HEK293 (cell line): Measurements from ENCODE around the gene RWDD1.

Experiments
- BCL11A ChIP-seq: fragments of 450-650 bp; formaldehyde crosslinking; IDR thresholded peaks from 2 replicates; pipeline ENCODE4 v1.5.1; 2016; ENCODE audit warnings: low read depth, missing biosample characterization, missing genetic modification characterization
- HOXA7 ChIP-seq: sonication (generic); formaldehyde crosslinking; IDR thresholded peaks from 2 replicates; pipeline ENCODE4 v1.8.1; 2022; ENCODE audit warnings: missing genetic modification reagents, borderline replicate concordance
- IKZF3 ChIP-seq: fragments of 450-650 bp; IDR thresholded peaks from 2 replicates; pipeline ENCODE4 v1.5.0; 2018; ENCODE audit warnings: missing biosample characterization, mild to moderate bottlenecking, missing genetic modification characterization, moderate library complexity
- SP2 ChIP-seq: fragments of 450-650 bp; formaldehyde crosslinking; IDR thresholded peaks from 2 replicates; pipeline ENCODE4 v1.5.1; 2016; ENCODE audit warnings: missing biosample characterization, missing genetic modification characterization
- ZBTB1 ChIP-seq: fragments of 450-650 bp; formaldehyde crosslinking; IDR thresholded peaks from 2 replicates; pipeline ENCODE4 v1.5.1; 2016; ENCODE audit warnings: missing biosample characterization, missing genetic modification characterization
- ZBTB6 ChIP-seq: fragments of 450-650 bp; formaldehyde crosslinking; IDR thresholded peaks from 2 replicates; pipeline ENCODE4 v1.5.1; 2017; ENCODE audit warnings: missing biosample characterization, missing genetic modification characterization
- ZBTB7A ChIP-seq: fragments of 450-650 bp; formaldehyde crosslinking; IDR thresholded peaks from 2 replicates; pipeline ENCODE4 v1.5.1; 2016; ENCODE audit warnings: low read depth, missing biosample characterization, missing genetic modification characterization
- ZNF140 ChIP-seq: fragments of 450-650 bp; formaldehyde crosslinking; IDR thresholded peaks from 2 replicates; pipeline ENCODE4 v1.5.1; 2016; ENCODE audit warnings: missing biosample characterization, missing genetic modification characterization
- ZNF169 ChIP-seq: fragments of 450-650 bp; formaldehyde crosslinking; IDR thresholded peaks from 2 replicates; pipeline ENCODE4 v1.5.1; 2016; ENCODE audit warnings: missing biosample characterization, missing genetic modification characterization
- ZNF211 ChIP-seq: fragments of 450-650 bp; formaldehyde crosslinking; IDR thresholded peaks from 2 replicates; pipeline ENCODE4 v1.5.1; 2016; ENCODE audit warnings: low read depth, missing biosample characterization, missing genetic modification characterization
- ZNF23 ChIP-seq: fragments of 450-650 bp; formaldehyde crosslinking; IDR thresholded peaks from 2 replicates; pipeline ENCODE4 v1.5.1; 2016; ENCODE audit warnings: missing biosample characterization, missing genetic modification characterization, borderline replicate concordance
- ZNF292 ChIP-seq: fragments of 450-650 bp; formaldehyde crosslinking; IDR thresholded peaks from 2 replicates; pipeline ENCODE4 v1.5.1; 2016; ENCODE audit warnings: low read depth, missing biosample characterization, missing genetic modification characterization, borderline replicate concordance
- ZNF302 ChIP-seq: fragments of 450-650 bp; formaldehyde crosslinking; IDR thresholded peaks from 2 replicates; pipeline ENCODE4 v1.5.1; 2016; ENCODE audit warnings: missing biosample characterization, missing genetic modification characterization, low read depth
- ZNF350 ChIP-seq: fragments of 450-650 bp; formaldehyde crosslinking; IDR thresholded peaks from 2 replicates; pipeline ENCODE4 v1.5.0; 2017; ENCODE audit warnings: missing biosample characterization, mild to moderate bottlenecking, missing genetic modification characterization
- ZNF433 ChIP-seq: fragments of 450-650 bp; formaldehyde crosslinking; IDR thresholded peaks from 2 replicates; pipeline ENCODE4 v1.5.1; 2016; ENCODE audit warnings: missing biosample characterization, missing genetic modification characterization, low read depth
- ZNF473 ChIP-seq: fragments of 450-650 bp; formaldehyde crosslinking; IDR thresholded peaks from 2 replicates; pipeline ENCODE4 v1.5.1; 2017; ENCODE audit warnings: missing biosample characterization, missing genetic modification characterization
- ZNF501 ChIP-seq: fragments of 450-650 bp; formaldehyde crosslinking; IDR thresholded peaks from 2 replicates; pipeline ENCODE4 v1.5.1; 2016; ENCODE audit warnings: missing biosample characterization, missing genetic modification characterization
- ZNF518A ChIP-seq: fragments of 450-650 bp; formaldehyde crosslinking; conservative IDR thresholded peaks from 2 replicates; pipeline ENCODE4 v1.5.1; 2016; ENCODE audit warnings: low read depth, missing biosample characterization, missing genetic modification characterization
- ZNF544 ChIP-seq: fragments of 450-650 bp; formaldehyde crosslinking; IDR thresholded peaks from 2 replicates; pipeline ENCODE4 v1.5.0; 2017; ENCODE audit warnings: missing biosample characterization, missing genetic modification characterization
- ZNF555 ChIP-seq: fragments of 450-650 bp; formaldehyde crosslinking; conservative IDR thresholded peaks from 2 replicates; pipeline ENCODE4 v1.5.1; 2017; ENCODE audit warnings: missing biosample characterization, mild to moderate bottlenecking, missing genetic modification characterization, inconsistent platforms
- ZNF571 ChIP-seq: fragments of 450-650 bp; formaldehyde crosslinking; IDR thresholded peaks from 2 replicates; pipeline ENCODE4 v1.5.0; 2017; ENCODE audit warnings: missing biosample characterization, missing genetic modification characterization
- ZNF654 ChIP-seq: fragments of 450-650 bp; formaldehyde crosslinking; IDR thresholded peaks from 2 replicates; pipeline ENCODE4 v1.5.1; 2016; ENCODE audit warnings: low read depth, missing biosample characterization, missing genetic modification characterization
- ZNF658 ChIP-seq: fragments of 450-650 bp; formaldehyde crosslinking; IDR thresholded peaks from 2 replicates; pipeline ENCODE4; 2016; ENCODE audit warnings: missing biosample characterization, missing genetic modification characterization
- ZNF776 ChIP-seq: fragments of 450-650 bp; formaldehyde crosslinking; IDR thresholded peaks from 2 replicates; pipeline ENCODE4 v1.5.0; 2017; ENCODE audit warnings: missing biosample characterization, missing genetic modification characterization, borderline replicate concordance
- ZSCAN4 ChIP-seq: fragments of 450-650 bp; formaldehyde crosslinking; IDR thresholded peaks from 2 replicates; pipeline ENCODE4 v1.5.1; 2017; ENCODE audit warnings: missing biosample characterization, missing genetic modification characterization
- TF ChIP-seq, protein P1 (sequence below): fragments of 450-650 bp; IDR thresholded peaks from 2 replicates; pipeline ENCODE4 v1.5.1; 2018; ENCODE audit warnings: missing biosample characterization, missing genetic modification characterization
- TF ChIP-seq, protein P2 (sequence below): fragments of 450-650 bp; formaldehyde crosslinking; IDR thresholded peaks from 2 replicates; pipeline ENCODE4 v1.5.1; 2016; ENCODE audit warnings: missing biosample characterization, missing genetic modification characterization, low read depth

The RWDD1 gene

DNA sequence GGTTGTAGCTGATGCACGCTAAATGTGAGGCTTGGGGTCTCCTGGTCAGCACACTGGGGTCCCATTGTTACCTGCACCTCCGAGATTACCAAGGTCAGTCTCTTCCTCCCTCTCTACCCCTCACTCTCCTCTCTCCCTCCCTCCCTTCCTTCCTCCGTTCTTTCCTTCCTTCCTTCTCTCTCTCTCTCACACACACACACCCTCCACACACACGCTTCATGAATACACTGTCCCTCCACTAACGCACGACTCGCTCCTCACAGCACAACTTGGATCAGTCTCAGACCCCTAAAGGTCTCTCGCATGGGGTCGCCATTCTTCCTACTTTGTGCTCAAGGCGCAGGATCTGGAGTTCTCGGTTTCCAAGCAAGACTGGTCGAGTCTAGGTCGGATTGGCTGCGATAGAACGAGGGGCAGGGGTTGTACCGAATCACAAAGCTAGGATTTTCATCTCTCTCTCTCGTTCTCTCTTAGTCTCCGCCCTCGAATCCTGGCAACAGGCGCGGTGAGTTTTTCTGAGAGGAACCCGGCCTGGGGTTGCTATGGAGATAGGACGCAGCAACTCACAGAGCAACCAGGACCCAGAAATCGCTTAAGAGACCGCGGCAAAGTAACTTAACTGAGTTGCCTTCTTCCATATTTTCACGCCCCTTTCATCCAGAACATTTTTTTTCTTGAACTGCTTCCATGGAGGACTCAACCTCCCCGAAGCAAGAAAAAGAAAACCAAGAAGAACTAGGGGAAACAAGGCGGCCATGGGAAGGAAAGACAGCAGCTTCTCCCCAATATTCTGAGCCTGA is 44.8 kb downstream of the RWDD1 start, which contains the start of gene RSPH4A (continued):
- 0 out of 2 replicates have a peak, but pooled peaks have one; percentile 8 for TF ChIP-seq ZSCAN4
- no peak for TF ChIP-seq ZBTB1 (tag by site-specific recombination)
- TF ChIP-seq ZNF658 (tag by site-specific recombination) = no peak
- TF ChIP-seq ZNF302 (tag by site-specific recombination) = no peak
- TF ChIP-seq ZNF776 = no peak
- no peak for TF ChIP-seq ZNF140 (tag by site-specific recombination)
- no peak for TF ChIP-seq ZNF544 (tag by site-specific recombination)
- TF ChIP-seq ZNF23 = no peak
- peak; percentile 61 for TF ChIP-seq ZNF518A (tag by site-specific recombination)
- TF ChIP-seq, protein P1, sequence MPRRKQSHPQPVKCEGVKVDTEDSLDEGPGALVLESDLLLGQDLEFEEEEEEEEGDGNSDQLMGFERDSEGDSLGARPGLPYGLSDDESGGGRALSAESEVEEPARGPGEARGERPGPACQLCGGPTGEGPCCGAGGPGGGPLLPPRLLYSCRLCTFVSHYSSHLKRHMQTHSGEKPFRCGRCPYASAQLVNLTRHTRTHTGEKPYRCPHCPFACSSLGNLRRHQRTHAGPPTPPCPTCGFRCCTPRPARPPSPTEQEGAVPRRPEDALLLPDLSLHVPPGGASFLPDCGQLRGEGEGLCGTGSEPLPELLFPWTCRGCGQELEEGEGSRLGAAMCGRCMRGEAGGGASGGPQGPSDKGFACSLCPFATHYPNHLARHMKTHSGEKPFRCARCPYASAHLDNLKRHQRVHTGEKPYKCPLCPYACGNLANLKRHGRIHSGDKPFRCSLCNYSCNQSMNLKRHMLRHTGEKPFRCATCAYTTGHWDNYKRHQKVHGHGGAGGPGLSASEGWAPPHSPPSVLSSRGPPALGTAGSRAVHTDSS (tag by site-specific recombination) = no peak
- TF ChIP-seq ZNF350 (tag by site-specific recombination) = peak; percentile 26; the same call in 1 of the 2 replicates
- TF ChIP-seq ZBTB6 (tag by site-specific recombination) = no peak; the same call in 1 of the 2 replicates
- TF ChIP-seq BCL11A (tag by site-specific recombination) = no peak
- no peak for TF ChIP-seq ZNF433 (tag by site-specific recombination)
- no peak; the same call in 1 of the 2 replicates for TF ChIP-seq ZBTB7A (tag by site-specific recombination)
- TF ChIP-seq ZNF169 (tag by site-specific recombination) = no peak
- TF ChIP-seq ZNF654 = peak; percentile 45
- TF ChIP-seq SP2 (tag by site-specific recombination) = peak; percentile 89
- TF ChIP-seq ZNF571 (tag by site-specific recombination) = no peak
- TF ChIP-seq IKZF3 = no peak
- no peak for TF ChIP-seq ZNF292 (tag by site-specific recombination)
- TF ChIP-seq ZNF211 (tag by site-specific recombination) = no peak
- TF ChIP-seq ZNF555 = no peak
- TF ChIP-seq HOXA7 (CRISPR knock-in tag) = no peak
- no peak for TF ChIP-seq ZNF473 (tag by site-specific recombination)
- TF ChIP-seq, protein P2, sequence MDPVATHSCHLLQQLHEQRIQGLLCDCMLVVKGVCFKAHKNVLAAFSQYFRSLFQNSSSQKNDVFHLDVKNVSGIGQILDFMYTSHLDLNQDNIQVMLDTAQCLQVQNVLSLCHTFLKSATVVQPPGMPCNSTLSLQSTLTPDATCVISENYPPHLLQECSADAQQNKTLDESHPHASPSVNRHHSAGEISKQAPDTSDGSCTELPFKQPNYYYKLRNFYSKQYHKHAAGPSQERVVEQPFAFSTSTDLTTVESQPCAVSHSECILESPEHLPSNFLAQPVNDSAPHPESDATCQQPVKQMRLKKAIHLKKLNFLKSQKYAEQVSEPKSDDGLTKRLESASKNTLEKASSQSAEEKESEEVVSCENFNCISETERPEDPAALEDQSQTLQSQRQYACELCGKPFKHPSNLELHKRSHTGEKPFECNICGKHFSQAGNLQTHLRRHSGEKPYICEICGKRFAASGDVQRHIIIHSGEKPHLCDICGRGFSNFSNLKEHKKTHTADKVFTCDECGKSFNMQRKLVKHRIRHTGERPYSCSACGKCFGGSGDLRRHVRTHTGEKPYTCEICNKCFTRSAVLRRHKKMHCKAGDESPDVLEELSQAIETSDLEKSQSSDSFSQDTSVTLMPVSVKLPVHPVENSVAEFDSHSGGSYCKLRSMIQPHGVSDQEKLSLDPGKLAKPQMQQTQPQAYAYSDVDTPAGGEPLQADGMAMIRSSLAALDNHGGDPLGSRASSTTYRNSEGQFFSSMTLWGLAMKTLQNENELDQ = no peak
- TF ChIP-seq ZNF501 (tag by site-specific recombination) = peak; percentile 68
